Cardiac fibroblast (primary cell): Measurements from ENCODE around the gene SCAF8.
A peak's percentile ranks its signal among the peaks of the same experiment; 100 is the strongest.
"Not testable (repeated sequence)": the region's sequence is repeated elsewhere in the genome, so short reads cannot be mapped to it uniquely, and the experiment has no call there.

Experiments used
- DNase-seq, 2 donors: peaks; one replicate each; pipeline versions ENCODE4 v3.0.0 to v3.0.0-alpha.2; 2010; ENCODE audit warnings: low read depth in 2 of 2
- H3K4me3 ChIP-seq, 2 donors: replicated peaks in 1 of 2; 1 replicate in 1 of 2; 2 replicates in 1 of 2; pipeline ENCODE4 v1.5.1; 2011; ENCODE audit warnings: low read depth in 2 of 2, low read length in 2 of 2, mild to moderate bottlenecking in 2 of 2, moderate library complexity in 1 of 2
- CTCF ChIP-seq: IDR thresholded peaks from one replicate; pipeline ENCODE4 v1.5.1; 2011; ENCODE audit warnings: low read depth, mild to moderate bottlenecking, low read length, inconsistent platforms

Gene SCAF8

DNA sequence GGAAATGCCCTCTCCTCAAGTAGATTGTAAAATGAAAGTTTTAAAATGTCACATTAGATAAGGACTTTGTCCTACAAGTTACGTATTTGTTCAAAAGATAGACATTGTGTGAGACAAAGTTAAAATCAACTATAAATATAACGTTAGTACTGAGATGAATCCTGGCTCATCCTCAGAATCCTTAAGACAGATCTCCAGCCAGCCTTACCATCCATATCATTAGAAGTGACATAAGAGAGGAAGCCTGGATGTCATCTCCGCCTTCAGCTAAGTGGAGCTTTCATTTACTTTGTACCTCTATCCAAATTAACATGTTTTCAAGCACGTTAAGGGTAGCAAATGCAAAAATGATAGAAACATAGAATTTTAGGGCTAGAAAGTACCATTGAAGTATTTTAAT is 59.1 kb downstream of the SCAF8 start:
- TF ChIP-seq CTCF: no peak
- H3K4me3 ChIP-seq: no peak overlapping the region
- no peak for DNase-seq

- no peak for TF ChIP-seq CTCF
- peak in 1 of 2 donors; percentile 63 for DNase-seq
- no peak overlapping the region for H3K4me3 ChIP-seq
Observed at GRCh38 chr6:154792761-154793160, 59.5 kb downstream of the SCAF8 start.

- TF ChIP-seq CTCF: no peak
- DNase-seq: no peak
Observed at GRCh38 chr6:154796484-154796883, 63.3 kb downstream of the SCAF8 start.

GRCh38 chr6:154797857-154798256 is 64.6 kb downstream of the SCAF8 start:
- no peak overlapping the region for H3K4me3 ChIP-seq
- no peak for TF ChIP-seq CTCF
- DNase-seq: no peak

More at GRCh38 chr6:154796484-154796883, 63.3 kb downstream of the SCAF8 start:
- no peak overlapping the region for H3K4me3 ChIP-seq

DNA sequence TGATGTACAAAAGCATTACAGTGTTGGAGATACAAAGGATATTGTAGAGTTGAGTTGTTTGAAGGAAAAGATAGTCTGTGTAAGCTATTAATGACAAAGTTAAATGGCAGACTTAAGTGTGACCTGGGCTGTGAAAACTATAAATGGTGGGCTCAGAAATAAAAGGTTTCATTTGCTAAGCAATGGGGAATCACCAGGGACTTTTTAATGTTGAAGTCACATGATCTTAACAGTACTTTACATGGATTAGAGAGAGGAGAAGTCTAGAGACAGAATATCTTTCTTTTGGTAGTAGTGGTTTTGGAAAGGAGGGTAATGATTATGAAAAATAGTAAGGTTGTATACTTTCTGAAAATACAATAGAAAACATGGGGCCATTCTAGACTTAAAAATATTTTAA is 67.1 kb downstream of the SCAF8 start:
- no peak for TF ChIP-seq CTCF
- DNase-seq: no peak
- H3K4me3 ChIP-seq: no peak overlapping the region

DNA sequence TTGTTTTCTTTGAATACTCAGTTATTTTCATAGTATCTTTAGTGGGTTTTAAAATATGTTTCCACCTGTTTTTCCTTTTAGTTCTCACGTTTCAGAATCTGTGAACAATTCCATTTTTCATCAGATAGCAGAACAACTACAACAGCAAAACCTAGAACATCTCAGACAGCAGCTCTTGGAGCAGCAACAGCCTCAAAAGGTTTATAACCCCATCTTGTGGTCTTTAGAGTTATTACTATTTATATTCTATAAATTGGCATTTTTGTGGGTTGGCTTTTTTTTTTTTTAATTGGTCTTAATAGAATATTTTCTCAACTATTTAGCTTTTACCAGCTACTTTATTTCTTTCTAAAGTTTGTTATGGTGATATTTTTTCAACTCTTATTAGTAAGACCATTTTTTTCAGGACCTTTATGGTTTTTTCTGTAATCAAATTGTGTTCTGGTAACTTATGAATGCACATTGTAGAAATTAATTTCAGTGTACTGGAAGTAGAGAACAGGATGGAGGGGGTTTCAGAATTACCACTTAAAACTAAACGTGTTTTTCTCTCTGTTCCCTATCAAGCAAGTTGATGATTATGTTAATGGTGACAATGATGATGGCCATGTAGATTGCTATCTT is 72.2 kb downstream of the SCAF8 start:
- peak; percentile 39 for TF ChIP-seq CTCF
- peak; percentile 75 to 80 for DNase-seq
- no peak overlapping the region for H3K4me3 ChIP-seq

GRCh38 chr6:154806804-154807203 is 73.6 kb downstream of the SCAF8 start:
- no peak for DNase-seq
- H3K4me3 ChIP-seq: no peak overlapping the region
- TF ChIP-seq CTCF: no peak

- DNase-seq, H3K4me3 ChIP-seq: not testable (repeated sequence)
Observed at GRCh38 chr6:154811663-154812062, 78.4 kb downstream of the SCAF8 start.
